HG02642 (cell line): ENCODE measurements around the gene BRMS1L.
"Not testable (repeated sequence)": the region's sequence is repeated elsewhere in the genome, so short reads cannot be mapped to it uniquely, and the experiment has no call there.

Experiments used
- ATAC-seq: cut with Tn5 transposase; IDR thresholded peaks from one replicate; pipeline ENCODE4 v1.9.1; 2021; ENCODE audit warnings: mild to moderate bottlenecking; ENCODE audit not compliant: unreplicated experiment, poor library complexity

The BRMS1L gene

DNA sequence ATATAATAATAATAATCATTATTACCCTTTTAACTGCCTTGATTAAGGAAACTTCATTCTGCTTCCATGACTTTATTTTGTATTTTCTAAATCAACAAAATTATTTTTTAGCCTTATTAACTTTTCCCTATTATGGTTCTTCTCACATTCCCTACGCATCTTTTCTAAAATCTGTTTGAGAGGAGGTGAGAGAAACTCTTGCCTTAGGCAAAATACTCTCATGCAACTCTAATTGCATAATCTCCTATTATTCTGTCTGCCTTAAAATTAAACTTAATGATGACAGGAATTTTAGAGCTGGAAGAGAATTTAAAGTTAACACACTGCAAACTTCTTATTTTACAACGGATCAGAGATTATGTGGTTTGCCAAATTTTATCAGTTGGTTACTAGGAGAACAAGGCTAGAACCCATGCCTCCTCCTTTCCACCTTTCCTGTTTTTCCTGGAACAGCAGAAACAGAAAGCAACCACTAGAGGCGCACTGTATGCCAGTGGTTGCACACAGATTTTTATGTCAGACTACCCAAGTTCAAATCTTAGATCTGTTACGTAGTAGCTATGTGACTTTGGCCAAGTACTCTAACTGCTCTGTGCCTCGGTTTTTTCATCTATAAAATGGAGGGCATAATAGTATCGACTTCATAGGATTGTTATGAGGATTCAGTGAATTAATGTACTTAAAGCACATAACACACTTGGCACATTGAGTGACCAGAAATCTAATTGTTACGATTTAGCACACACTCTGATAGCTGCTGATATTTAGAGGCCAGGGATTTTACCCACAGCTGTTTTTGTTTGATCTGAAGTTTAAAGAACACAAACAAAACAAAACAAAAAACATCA lies 4.3 kb upstream of the BRMS1L start:
- no peak for ATAC-seq

DNA sequence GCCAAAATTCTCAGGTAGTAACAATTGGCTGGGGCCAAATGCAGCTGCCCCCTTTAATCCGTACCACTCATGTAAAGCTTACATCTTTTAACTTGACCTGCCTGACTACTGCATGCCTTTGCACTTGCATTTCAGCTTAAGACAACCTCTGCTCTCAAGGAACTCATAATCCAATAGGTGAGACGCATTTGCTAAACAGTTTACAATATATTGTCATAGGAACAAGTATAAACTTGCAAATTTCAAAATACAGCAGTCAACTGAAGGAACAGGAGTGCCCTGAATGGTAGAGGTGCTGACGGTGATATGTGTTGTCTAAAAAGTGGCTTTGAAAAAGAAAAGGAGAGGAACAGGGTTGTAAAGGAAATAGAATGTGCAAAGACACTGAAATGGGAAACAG lies 3.6 kb upstream of the BRMS1L start:
- no peak for ATAC-seq

DNA sequence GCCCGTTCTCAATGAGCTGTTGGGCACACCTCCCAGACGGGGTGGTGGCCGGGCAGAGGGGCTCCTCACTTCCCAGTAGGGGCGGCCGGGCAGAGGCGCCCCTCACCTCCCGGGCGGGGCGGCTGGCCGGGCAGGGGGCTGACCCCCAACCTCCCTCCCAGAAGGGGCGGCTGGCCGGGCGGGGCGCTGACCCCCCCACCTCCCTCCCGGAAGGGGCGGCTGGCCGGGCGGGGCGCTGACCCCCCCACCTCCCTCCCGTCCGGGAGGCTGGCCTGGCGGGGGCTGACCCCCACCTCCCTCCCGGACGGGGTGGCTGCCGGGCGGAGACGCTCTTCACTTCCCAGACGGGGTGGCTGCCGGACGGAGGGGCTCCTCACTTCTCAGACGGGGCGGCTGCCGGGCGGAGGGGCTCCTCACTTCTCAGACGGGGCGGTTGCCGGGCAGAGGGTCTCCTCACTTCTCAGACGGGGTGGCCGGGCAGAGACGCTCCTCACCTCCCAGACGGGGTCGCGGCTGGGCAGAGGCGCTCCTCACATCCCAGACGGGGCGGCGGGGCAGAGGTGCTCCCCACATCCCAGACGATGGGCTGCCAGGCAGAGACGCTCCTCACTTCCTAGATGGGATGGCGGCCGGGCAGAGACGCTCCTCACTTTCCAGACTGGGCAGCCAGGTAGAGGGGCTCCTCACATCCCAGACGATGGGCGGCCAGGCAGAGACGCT lies 1.5 kb upstream of the BRMS1L start:
- ATAC-seq, result not testable (repeated sequence)

DNA sequence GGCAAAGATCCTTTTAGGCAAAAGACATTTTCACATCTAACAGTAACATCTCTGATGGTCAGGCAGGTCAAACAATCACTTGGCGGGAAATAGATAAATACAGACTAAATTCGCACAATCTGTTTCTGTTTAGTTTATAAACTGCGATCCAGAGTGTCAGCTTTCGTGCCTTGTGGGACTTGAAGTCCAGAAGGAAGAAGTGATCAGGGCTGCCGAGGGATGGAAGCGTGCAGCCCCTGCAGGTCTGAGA lies 245 bp upstream of the BRMS1L start:
- no peak for ATAC-seq

DNA sequence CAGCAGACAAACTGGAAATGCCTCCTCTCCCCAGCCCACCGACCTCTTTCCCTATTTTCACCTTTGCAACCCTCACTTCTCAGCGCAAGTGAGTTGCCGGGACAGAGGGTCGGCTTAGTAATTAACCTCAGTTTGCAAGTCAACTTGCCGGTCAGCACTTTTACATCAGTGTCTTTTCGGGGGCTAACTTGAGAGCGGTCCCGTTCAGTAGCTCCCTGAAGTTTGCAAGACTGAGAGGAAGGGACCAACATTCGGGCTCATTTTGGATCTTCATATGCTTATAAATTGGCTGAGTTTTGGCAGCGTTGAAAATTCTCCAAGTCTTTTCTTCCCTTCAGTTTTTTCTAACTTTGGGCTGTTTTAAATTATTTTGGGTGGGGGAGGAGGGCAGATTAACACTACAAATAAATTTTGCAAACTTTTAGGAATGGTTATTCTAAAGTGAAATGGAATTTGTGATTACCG lies 846 bp downstream of the BRMS1L start:
- no peak for ATAC-seq

DNA sequence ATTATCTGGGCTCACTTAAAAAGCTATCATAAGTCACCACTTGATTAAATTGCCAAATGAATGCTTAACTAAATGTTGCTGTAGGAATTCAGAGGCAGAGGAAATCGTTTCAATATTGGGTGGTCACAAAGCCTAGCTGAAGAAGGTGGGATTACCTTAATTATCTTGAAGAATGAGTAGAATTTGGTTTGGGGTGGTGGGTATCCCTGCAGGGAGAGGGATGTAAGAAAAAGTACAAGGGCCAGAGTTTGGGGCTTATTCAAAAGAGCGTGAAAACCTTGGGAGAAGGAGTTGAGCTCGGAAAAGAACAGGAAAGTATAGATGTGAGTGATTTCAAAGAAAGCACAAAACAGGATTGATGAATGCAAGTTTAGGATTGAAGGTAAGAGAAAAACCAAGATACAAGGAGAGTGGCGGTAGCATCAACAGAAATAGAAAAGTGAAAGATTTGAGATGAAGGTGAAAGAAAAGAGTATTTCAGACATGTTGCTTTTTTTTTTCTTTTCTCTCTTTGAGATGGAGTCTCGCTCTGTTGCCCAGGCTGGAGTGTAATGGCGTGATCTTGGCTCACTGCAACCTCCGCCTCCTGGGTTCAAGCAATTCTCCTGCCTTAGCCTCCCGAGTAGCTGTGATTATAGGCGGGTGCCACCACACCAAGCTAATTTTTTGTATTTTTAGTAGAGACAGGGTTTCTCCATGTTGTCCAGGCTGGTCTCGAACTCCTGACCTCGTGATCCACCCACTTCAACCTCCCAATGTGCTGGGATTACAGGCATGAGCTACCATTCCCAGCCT lies 1.7 kb downstream of the BRMS1L start:
- no peak for ATAC-seq

DNA sequence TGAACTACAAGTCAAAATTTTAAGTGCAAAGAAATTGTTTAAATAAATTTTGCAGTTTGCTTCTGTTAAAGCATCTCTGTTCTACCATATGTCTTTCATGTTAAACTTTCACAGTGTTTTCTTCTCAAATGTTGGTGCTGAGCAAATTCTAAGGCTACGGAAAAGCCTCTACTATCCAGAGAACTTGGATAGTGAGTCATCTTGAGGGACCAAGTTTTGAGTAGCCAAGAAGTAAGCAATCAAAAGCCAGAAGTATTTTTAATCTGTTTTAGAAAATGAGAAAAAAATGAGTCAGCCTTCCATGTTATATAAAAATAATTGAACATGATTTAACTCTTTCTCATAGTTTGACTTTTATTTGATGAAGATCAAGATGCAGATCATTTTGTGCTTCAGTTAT lies 3.3 kb downstream of the BRMS1L start:
- no peak for ATAC-seq

DNA sequence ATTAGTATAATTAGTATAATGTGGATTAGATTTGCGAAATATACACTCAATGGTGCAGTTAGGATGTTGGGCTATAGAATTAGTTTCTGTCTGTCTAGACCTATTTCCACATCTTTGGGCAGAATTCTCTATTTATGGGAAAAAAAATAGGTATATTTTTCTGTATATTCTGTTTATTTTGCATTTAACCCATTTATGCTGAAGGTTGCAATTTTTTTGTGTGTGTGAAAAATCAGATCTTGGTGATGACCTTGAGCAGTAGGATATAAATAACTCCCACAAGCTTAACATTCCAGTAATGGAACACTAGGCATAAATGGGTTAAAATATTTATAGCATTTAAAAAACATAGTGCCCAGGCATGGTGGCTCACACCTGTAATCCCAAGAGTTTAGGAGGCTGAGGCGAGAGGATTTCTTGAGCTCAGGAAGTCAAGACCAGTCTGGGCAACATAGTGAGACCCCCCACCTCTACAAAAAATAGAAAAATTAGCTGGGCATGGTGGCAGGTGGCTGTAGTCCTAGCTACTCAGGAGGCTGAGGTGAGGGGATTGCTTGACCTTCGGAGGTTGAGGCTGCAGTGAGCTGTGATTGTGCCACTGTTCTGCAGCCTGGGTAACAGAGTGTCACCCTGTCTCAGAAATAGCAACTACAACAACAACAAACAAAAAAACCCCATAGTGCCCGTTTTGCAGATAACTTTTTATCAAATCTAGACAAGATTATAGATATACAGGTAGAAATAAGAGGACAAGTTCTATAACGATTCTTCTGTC lies 9.3 kb downstream of the BRMS1L start:
- ATAC-seq, result no peak

DNA sequence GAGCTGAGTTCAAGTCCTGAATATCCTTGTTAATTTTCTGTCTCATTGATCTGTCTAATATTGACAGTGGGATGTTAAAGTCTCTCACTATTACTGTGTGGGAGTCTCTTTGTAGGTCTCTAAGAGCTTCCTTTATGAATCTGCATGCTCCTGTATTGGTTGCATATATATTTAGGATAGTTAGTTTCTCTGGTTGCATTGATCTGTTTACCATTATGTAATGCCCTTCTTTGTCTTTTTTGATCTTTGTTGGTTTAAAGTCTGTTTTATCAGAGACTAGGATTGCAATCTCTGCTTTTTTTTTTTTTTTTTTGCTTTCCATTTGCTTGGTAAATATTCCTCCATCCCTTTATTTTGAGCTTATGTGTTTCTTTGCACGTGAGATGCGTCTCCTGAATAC lies 15.6 kb downstream of the BRMS1L start:
- not testable (repeated sequence) for ATAC-seq

DNA sequence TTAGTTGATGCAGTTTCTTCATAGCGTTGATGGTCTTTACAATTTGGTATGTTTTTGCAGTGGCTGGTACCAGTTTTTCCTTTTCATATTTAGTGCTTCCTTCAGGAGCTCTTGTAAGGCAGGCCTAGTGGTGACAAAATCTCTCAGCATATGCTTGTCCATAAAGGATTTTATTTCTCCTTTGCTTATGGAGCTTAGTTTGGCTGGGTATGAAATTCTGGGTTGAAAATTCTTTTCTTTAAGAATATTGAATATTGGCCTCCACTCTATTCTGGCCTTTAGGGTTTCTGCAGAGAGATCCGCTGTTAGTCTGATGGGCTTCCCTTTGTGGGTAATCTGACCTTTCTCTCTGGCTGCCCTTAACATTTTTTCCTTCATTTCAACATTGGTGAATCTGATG lies 16.1 kb downstream of the BRMS1L start:
- ATAC-seq, result not testable (repeated sequence)

DNA sequence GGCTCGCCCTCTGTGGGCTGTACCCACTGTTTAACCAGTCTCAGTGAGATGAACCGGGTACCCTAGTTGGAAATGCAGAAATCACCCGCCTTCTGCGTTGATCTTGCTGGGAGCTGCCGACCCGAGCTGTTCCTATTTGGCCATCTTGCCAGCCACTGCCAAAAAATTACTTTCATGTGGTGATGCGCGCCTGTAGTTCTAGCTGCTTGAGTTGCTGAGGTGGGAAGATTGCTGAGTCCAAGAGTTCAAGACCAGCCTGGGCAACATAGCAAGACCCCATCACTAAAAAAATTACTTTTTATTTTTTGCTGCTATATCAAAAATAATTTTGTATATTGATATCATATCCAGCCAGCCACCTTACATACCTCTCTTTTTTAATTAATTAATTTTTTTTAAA lies 18.4 kb downstream of the BRMS1L start:
- no peak for ATAC-seq

DNA sequence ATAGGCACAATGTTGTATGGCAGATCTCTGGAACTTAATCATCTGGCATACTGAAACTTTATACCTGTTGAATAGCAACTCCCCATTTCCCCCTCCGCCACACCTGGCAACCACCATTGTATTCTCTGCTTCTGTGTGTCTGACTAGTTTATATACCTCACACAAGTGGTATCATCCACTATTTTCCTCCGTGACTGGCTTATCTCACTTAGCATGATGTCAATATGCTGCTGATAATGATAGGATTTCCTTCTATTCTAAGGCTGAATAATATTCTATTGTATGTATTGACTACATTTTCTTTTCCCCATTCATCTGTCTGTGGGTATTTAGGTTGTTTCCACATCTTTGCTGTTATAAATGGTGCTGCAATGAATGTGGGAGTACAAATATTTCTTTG lies 21.5 kb downstream of the BRMS1L start:
- no peak for ATAC-seq

DNA sequence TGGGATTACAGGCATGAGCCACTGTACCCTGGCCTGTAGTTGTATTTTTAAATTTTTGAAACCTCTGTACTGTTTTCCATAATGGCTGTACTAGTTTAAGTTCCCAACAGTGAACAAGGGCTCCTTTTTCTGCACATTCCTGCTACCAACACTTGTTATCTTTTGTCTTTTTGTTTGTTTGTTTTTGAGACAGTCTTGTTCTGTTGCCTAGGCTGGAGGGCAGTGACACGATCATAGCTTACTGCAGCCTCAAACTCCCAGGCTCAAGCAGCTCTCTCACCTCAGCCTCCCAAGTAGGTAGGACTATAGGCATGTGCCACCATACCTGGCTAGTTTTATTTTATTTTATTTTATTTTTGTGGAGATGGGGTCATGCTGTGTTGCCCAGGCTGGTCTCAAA lies 23.0 kb downstream of the BRMS1L start:
- no peak for ATAC-seq

DNA sequence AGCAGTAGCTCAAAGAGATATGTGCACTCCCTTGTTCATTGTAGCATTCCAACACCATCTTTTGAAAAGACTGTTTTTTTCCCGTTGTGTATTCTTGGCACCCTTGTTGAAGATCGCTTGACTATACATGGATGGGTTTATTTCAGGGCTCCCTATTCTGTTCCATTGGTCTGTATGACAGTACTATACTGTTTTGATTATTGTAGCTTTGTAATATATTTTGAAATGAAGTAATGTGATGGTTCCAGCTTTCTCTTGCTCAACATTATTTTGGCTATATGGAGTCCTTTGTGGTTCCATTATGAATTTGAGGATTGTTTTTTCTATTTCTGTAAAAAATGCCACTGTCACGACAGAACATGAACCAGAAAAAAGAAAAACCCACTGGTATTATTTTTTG lies 25.7 kb downstream of the BRMS1L start:
- no peak for ATAC-seq

DNA sequence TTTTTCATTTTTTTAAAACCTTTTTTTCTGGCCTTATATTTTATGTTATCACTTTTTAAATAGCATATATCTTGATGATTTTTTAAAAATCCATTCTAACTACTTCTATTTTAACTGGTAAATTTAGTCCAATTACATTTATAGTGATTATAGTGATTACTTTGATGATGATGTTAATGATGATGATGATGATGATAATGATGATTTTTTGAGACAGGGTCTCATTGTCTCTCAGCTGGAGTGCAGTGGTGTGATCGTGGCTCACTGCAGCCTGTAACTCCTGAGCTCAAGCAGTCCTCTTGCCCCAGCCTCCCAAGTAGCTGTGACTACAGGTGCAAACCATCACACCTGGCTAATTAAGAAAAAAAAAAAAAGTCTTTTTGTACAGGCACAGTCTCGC lies 27.1 kb downstream of the BRMS1L start:
- no peak for ATAC-seq

DNA sequence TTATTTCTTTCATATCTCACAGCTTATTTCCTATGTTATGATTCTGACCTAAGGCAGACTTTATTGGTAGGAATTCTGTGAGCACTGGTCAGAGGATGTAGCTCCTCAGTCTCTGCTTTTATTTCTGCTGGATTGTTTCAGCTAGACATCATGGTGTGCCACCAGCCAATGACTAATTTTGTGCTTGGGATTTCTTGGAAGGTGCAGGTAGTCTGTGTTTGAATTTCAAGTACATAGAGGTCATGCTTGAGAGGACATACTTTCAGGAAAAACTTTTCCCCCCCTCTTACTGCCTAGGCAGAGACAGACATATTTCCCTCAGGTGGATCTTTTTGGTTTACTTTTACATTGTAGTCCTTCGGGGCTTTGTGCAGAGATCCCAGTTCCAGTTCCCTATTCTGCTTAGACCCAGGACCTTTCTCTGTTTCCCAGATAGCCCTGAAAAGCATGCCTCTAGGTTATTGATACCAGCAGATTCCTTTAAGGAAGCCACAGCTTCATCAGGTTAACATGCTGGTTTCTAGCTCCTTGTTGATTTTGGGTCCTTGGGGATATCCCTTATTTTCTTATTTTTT lies 28.6 kb downstream of the BRMS1L start:
- ATAC-seq, result no peak

DNA sequence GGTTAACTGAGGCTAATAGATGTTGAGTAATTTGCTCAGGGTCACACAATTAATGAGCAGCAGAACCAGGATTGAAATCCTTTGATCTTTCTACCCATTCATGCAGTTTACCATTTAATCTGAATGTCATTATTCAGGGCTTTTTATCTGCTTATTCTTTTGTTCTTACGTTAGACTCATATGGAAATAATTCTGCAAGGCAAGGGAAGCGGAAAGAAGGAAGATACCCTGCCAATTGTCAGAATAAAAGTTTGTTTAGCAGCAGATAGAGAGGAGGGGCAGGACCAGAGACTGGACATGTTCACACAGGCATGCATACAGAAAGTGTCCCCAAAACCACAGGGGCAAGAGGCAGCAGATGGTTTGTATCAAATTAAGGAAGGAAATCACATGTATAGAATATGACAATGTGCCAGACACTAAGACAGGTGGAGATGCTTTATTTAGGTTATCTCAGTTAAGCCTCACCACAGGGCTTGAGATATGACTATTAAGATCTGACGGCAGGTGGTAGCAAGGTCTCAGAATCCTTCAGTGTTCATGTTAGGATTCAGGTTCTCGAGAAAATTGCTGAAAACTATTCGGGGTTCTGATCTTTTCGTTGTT lies 29.8 kb downstream of the BRMS1L start:
- peak; percentile 95 for ATAC-seq

DNA sequence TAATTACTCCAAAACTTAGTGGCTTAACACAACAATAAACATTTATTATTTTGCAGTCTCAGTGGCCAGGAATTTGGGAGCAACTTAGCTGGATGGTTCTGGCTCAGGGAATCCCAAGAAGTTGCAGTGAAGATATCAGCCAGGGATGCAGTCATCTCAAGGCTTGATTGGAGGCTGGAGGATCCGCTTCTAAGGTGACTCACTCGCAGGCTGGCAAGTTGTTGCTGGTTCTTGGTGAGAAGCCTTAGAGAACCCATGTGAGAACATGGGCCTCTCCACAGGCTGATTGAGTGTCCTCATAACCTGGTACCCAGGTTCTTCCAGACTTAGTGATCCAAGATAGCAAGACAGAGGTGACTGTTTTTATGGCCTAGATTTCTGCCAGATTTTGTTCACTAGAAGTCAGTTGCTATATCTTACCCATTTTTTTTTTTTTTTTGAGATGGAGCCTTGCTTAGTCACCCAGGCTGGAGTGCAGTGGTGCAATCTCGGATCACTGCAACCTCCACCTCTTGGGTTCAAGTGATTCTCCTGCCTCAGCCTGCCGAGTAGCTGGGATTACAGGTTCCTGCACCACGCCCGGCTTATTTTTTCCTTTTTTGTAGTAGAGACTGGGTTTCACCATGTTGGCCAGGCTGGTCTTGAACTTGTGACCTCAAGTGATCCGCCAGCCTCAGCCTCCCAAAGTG lies 32.5 kb downstream of the BRMS1L start:
- ATAC-seq, result no peak

DNA sequence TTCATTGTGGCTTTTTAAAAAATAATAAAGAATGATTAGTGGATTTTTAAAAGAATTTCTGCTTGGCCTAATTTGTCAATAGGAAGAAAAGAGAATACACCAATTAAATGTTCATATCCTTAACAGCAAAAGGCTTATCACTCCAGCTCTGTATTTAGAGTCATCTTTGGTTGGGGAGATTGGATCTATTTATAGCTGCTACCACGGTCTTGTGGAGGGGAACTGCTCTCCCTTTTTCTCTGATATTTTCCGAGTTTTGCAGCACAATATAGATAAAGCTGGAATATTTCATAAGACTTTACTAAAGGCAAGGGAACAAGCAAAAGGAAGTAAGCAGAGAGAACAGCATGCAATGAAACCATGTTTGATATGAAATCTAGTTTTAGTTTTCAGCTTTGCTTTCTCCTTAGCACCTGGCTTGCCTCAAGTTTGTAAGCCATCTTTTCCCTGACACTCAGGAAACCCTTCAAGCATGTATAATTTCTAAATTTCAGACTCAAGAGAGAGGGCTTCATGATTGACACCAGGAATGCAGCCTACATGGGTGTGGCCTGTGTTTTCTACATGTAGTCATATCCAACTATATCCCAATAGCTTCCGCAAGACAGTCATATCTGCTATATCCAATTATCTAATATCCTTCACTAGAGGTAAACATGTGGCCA lies 35.2 kb downstream of the BRMS1L start:
- ATAC-seq, result peak; percentile 75
